GM12801 (cell line): Measurements from ENCODE around the gene IDH2.

ENCODE experiments used
- TF ChIP-seq, protein P1 (sequence below): IDR thresholded peaks from one replicate; pipeline ENCODE4 v1.5.1; 2011; ENCODE audit warnings: control low read depth; ENCODE audit not compliant: insufficient read length; ENCODE audit errors: extremely low read depth

The IDH2 gene

DNA sequence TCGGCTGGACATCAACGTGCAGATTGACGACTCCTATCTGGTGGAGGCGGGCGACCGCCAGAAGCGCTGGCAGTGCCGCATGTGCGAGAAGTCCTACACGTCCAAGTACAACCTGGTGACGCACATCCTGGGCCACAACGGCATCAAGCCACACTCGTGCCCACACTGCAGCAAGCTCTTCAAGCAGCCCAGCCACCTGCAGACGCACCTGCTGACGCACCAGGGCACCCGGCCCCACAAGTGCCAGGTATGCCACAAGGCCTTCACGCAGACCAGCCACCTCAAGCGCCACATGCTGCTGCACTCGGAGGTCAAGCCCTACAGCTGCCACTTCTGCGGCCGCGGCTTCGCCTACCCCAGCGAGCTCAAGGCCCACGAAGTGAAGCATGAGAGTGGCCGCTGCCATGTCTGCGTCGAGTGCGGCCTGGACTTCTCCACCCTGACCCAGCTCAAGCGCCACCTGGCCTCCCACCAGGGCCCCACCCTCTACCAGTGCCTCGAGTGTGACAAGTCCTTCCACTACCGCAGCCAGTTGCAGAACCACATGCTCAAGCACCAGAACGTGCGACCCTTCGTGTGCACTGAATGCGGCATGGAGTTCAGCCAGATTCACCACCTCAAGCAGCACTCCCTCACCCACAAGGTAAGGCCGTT, 34.2 kb downstream of the IDH2 start:
- TF ChIP-seq, protein P1, sequence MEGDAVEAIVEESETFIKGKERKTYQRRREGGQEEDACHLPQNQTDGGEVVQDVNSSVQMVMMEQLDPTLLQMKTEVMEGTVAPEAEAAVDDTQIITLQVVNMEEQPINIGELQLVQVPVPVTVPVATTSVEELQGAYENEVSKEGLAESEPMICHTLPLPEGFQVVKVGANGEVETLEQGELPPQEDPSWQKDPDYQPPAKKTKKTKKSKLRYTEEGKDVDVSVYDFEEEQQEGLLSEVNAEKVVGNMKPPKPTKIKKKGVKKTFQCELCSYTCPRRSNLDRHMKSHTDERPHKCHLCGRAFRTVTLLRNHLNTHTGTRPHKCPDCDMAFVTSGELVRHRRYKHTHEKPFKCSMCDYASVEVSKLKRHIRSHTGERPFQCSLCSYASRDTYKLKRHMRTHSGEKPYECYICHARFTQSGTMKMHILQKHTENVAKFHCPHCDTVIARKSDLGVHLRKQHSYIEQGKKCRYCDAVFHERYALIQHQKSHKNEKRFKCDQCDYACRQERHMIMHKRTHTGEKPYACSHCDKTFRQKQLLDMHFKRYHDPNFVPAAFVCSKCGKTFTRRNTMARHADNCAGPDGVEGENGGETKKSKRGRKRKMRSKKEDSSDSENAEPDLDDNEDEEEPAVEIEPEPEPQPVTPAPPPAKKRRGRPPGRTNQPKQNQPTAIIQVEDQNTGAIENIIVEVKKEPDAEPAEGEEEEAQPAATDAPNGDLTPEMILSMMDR: no peak

DNA sequence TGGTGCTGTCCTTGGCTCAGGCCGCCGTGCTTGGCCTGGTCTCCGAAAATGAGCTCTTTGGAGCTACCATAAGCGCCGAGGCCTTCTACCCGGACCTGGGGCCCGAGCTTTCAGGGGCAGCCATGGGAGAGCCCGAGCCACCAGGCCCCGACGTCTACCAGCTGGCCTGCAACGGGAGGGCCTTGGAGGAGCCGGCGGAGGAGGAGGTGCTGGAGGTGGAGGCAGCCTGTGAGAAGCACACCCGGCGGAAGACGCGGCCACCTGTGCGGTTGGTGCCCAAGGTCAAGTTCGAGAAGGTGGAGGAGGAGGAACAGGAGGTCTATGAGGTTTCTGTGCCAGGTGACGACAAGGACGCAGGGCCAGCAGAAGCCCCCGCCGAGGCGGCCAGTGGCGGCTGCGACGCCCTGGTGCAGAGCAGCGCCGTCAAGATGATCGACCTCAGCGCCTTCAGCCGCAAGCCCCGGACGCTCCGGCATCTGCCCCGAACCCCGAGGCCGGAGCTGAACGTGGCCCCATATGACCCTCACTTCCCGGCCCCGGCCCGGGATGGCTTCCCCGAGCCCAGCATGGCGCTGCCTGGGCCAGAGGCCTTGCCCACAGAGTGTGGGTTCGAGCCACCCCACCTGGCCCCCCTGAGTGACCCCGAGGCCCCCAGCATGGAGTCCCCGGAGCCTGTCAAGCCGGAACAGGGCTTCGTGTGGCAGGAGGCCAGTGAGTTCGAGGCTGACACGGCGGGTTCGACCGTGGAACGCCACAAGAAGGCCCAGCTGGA, 34.9 kb downstream of the IDH2 start:
- TF ChIP-seq, protein P1: no peak

DNA sequence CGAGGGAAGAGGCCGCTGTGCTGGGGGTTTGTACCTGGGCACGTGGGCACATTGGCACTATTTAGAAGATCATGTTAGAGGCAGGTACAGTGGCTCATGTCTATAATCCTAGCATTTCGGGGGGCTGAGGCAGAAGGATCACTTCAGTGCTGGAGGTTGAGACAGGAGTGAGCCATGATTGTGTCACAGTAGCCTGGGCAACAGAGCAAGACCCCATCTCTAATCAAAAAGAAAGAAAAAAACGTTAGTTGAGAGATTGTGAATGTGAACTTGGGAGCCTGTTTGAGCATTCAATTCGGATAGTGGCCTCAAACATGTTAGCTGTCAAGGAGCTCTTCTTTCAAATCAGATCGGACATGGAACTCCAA, 36.6 kb downstream of the IDH2 start:
- TF ChIP-seq, protein P1: no peak

DNA sequence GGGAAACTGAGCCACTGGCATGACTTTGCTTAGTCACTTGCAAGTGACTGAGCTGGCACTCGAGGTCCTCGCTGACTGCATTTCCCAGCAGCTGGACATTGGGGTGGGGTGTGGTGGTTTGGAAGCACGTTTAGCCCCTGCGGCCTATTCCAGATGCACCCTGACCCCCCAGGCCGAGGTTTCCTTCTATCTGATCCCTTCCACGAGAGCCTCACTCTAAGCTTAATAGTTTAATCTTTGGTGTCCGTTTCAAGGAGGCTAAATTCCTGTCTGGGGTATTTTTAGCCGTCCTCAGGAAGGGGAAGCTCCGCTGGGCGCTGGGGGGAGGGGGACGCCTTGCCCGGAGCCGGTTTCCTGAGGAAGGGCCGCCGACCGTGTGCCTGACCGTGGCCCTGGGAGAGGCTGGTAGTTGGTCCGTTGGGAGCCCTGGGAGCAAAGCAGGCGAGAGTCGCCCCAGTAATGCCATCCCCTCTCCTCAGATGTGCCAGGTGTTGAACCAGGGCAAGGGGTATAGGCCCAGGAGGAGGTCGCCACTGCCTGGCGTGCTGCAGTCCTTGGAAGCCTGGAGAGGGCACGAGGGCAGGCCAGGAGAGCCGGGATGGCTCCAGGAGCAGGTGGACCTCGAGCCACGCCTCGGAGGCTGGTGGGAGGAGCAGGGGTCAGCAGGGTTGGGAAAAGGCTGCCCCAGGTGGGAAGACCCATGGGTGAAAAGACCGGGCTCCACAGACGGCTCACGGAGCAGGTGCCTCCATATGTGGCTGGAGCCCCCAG, 37.2 kb downstream of the IDH2 start:
- TF ChIP-seq, protein P1: no peak

DNA sequence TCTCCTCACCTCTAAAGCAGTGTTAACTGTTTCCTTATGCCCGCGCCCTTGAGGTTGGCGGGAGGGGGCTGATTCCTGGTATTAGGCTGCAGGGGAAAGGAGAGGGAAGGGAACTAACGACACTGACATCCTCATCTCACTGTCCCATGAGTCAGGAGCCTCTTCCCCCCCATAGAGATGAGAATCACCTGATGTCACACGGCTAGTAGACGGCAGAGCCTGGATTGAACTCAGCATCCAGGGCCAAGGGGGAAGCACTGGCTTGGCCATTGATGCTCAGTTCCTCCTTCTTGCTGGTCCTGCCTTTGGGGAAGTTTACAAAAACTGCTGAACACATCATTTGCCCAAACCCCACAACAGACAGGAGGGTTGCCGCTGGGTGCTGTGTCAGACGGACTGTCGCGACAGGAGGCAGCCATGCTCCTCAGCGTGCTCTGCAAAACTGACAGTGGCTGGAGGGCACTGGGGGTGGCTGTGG, 38.5 kb downstream of the IDH2 start:
- TF ChIP-seq, protein P1: no peak

DNA sequence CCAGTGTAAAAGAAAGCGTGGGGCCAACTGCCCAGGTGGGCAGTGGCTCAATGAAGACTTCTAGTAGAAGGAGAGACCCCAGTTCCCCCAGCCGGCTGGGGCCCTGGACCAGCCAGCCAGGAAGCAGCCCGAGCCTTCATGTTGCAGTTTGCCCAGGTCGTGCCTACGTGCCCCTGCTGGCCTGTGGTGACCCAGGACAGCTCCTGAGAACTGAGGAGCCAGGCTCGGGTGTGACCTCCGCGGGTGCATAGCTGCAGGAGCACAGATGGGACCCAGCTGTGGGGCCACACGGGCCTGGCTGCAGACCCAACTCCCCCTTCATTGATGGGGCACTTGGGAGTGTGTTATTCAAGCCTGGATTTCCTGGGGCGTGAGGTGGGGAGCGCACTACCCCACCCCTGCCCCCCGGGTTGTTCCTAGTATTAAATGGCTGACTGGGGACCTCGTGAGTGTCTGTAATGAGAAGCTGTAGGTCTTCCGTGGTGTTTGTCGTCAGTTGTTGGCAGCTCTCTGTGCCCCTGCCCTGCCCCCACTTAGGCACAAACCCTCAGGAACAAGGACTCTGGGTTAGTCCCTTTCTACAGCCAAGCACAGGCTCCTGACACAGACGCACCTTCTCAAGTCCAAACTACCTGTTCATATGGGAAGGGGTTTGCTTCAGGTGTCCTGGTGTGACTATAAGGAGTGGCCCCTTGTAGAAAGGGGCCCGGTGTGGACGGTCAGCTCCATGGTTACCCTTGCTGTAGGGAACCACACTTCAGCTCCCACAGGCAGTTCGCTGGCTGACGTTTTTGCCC, 39.1 kb downstream of the IDH2 start:
- TF ChIP-seq, protein P1: no peak
